ENCODE results near the gene IRX2. TPM values are rescaled to one million over a fixed set of nuclear protein-coding genes. Genes with fewer than 3 reads are reported as not detected.

The IRX2 gene
- polyA plus RNA-seq, 3 donors, result not detected

DNA sequence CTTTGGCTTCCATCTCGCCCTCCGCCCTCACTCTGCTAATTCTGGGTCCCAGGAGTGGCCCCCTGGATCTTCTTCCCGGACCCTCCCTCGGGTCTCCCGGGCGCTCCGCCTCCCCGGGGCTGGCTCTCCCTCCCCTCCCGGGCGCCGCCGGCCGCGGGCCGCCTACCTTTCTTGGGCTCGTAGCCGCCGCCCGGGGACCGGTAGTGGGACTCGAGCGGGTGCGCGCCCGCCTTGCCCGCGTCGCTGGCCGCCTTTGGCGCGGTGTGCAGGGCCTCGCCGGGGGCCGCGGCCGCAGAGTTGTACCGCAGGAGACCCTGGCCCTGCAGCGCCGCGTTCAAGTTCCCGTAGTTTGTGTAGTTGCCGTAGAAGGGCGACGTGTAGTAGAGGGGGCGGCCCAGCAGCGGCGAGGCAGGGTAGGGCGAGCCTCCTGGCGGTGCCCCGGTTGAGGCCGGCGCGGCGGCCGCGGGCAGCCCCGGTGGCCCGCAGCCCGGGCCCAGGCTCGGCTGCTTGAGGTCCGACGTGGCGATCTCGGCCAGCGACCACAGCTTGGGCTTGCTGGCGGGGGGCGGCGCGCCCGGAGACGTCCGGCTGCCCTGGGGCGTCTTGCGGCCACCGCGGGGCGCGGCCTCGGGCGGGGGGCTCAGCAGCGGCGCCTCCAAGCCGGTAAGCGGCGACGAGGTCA is 3.2 kb downstream of the IRX2 start:
- Mint-ChIP-seq H3K9me3 (peaks cover 0 to 26% (median 13%) of the 10 kb centered on the region in 7 donors), H3K27ac (no peak overlapping the region)
- H4K20me1 ChIP-seq (ENCODE audit: insufficient read depth, low read length), result no peaks in the 10 kb centered on the region

More for the DNA sequence above, 3.2 kb downstream of the IRX2 start:
- no peak overlapping the region for H3K27ac ChIP-seq (ENCODE audit: low read depth in 1 of 2, low read length in 2 of 2)
- H3K27me3 ChIP-seq (ENCODE audit: control insufficient read depth in 2 of 2, insufficient read depth in 2 of 2, low read length in 2 of 2), result peaks cover 58 to 81% of the 10 kb centered on the region in 2 donors
- H3K4me2 ChIP-seq (replicated peaks; ENCODE audit: extremely low read depth, low read length, poor library complexity, severe bottlenecking), result no peak overlapping the region
- no peak for DNase-seq
- Mint-ChIP-seq H3K27me3 (ENCODE audit: low read depth in 3 of 3) (peaks cover 67 to 87% (median 81%) of the 10 kb centered on the region in 3 donors), H3K4me1 (no peaks in the 10 kb centered on the region), H3K36me3 (peaks cover 3 to 7% of the 10 kb centered on the region in 2 donors), H3K4me3 (peak overlapping the region in 1 of 2 donors; percentile 71)
- 5% methylated on average over 86 of the region's 86 CpGs for WGBS (ENCODE audit: insufficient coverage)
- H3K4me3 ChIP-seq (replicated peaks in 1 of 3; ENCODE audit: low read depth in 2 of 3, low read length in 3 of 3), result no peak overlapping the region
- H3K79me2 ChIP-seq (ENCODE audit: insufficient read depth, low read length), result no peaks in the 10 kb centered on the region
- no peak for TF ChIP-seq CTCF (IDR thresholded peaks at IDR 0.05)
- no peaks in the 10 kb centered on the region for H3K36me3 ChIP-seq (replicated peaks in 1 of 2; ENCODE audit: control insufficient read depth in 1 of 2, insufficient read depth in 2 of 2, low read length in 2 of 2)
- H3K4me1 ChIP-seq (ENCODE audit: control insufficient read depth in 1 of 2, insufficient read depth in 2 of 2, low read length in 2 of 2), result no peaks in the 10 kb centered on the region
- no peak overlapping the region for H2AFZ ChIP-seq (ENCODE audit: insufficient read depth, low read depth, low read length, poor library complexity, severe bottlenecking)
- peaks cover 0 to 34% of the 10 kb centered on the region in 2 donors for H3K9me3 ChIP-seq (replicated peaks in 1 of 2; ENCODE audit: control insufficient read depth in 1 of 2, insufficient read depth in 1 of 2, low read length in 2 of 2)
- no peak overlapping the region for H3K9ac ChIP-seq (ENCODE audit: insufficient read depth, low read length, poor library complexity, severe bottlenecking)
- intact Hi-C loops (cut with micrococcal nuclease), result no loop called here
